GM12873 (cell line): ENCODE data around the gene NEK4.

ENCODE experiments used
- TF ChIP-seq, protein P1 (sequence below): IDR thresholded peaks from 2 replicates; pipeline ENCODE4 v1.5.1; 2012; ENCODE audit warnings: low read depth, mild to moderate bottlenecking, moderate library complexity, low read length, control low read depth; ENCODE audit not compliant: insufficient read depth; ENCODE audit errors: missing control alignments

The NEK4 gene

DNA sequence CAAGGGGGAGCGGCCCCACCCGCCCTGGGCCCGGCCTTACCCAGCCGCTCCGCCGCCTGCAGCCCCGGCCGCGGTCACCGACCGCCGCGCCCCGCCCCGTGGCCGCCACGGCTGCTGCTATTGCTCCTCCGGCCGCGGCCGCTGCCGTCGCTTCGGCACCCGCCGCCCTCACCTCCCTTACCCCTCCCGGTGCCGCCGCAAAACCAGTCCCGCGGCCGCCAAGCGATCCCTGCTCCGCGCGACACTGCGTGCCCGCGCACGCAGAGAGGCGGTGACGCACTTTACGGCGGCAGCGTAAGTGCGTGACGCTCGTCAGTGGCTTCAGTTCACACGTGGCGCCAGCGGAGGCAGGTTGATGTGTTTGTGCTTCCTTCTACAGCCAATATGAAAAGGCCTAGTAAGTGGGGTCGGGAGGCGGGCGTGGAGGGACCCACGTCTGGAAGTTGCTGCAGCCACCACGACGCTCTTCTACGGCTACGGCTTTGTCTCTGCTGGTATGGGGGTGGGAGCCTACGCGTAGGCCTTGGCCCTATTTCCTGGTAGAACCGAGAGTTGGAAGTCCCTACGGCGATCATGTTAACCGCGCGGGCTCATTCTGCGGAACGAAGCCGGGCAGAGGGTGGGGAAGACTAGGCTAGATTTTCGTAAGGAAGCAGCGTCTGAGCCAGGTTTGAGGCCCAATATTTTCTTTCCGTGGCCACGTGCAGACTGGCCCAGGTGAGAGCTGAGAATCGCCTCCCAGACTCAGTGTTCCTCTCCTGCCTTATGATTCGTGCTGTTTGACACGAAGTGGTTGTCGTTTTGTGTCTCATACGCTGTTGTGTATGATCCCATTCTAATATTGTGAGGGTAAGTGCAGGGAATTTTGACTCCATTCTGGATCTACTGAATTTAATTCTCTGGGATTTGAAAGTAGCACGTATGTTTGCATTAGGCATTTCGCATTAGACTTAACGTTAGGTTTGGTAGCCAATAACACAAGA lies 84.7 kb downstream of the NEK4 start, which contains the start of the genes GNL3 and PBRM1:
Gene GNL3 (plus strand): TSS at position 324 of the 983 bp plus-strand sequence. CDS start 61 bp downstream, at position 385.
Gene PBRM1 (minus strand): TSS at position 205 of the 983 bp plus-strand sequence.
- TF ChIP-seq, protein P1, sequence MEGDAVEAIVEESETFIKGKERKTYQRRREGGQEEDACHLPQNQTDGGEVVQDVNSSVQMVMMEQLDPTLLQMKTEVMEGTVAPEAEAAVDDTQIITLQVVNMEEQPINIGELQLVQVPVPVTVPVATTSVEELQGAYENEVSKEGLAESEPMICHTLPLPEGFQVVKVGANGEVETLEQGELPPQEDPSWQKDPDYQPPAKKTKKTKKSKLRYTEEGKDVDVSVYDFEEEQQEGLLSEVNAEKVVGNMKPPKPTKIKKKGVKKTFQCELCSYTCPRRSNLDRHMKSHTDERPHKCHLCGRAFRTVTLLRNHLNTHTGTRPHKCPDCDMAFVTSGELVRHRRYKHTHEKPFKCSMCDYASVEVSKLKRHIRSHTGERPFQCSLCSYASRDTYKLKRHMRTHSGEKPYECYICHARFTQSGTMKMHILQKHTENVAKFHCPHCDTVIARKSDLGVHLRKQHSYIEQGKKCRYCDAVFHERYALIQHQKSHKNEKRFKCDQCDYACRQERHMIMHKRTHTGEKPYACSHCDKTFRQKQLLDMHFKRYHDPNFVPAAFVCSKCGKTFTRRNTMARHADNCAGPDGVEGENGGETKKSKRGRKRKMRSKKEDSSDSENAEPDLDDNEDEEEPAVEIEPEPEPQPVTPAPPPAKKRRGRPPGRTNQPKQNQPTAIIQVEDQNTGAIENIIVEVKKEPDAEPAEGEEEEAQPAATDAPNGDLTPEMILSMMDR: no peak

DNA sequence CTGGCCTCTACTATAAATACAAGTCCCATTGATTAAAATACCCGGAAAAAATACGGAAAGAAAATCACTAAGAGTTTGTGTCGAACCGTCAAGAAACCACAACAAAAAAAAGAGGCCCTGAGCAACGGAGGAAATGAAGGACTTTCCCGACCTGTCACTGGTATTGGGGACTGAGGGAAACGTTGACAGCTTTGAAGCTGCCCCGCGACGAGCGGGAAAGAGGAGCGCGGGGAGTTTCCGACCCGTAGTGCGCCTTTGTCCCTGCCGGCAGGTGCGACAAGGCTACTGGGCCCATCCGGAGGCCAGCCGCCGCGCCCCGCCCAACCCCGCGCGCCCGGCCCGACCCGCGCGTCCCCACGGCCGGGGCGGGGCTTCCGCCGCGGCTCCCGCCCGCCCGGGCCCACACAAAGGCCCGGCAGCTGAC lies 85.4 kb downstream of the NEK4 start:
- TF ChIP-seq, protein P1: no peak

DNA sequence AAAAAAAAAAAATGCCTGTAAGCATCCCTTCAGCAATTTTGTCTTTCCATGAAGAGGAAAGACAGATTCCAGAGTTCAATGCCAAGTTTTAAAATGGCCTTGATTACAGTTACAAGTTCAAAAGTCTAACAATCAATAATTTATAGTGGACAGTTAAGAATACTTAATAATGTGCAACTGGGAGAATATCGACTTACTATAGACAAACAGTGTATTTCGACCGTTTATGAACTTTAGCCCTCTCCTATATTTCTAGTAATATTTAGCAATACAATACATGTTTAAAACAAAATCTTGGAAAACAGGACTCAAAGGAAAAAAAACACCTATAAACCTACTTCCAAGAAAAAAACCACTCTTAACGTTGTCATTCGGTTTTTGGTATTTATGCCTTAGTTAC lies 86.6 kb downstream of the NEK4 start:
- TF ChIP-seq, protein P1: no peak

DNA sequence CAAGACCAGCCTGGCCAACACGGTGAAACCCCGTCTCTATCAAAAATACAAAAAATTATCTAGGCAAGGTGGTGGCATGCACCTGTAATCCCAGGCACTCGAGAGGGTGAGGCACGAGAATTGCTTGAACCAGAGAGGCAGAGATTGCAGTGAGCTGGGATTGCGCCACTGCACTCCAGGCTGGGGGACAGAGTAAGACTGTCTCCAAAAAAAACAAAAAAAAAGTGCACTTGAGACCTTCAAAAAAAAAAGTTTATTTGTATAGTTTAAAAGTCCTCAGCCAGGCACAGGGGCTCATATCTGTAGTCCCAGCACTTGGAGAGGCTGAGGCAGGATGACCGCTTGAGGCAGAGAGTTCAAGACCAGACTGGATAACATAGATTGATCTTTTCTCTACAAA lies 87.1 kb downstream of the NEK4 start:
- TF ChIP-seq, protein P1: no peak

DNA sequence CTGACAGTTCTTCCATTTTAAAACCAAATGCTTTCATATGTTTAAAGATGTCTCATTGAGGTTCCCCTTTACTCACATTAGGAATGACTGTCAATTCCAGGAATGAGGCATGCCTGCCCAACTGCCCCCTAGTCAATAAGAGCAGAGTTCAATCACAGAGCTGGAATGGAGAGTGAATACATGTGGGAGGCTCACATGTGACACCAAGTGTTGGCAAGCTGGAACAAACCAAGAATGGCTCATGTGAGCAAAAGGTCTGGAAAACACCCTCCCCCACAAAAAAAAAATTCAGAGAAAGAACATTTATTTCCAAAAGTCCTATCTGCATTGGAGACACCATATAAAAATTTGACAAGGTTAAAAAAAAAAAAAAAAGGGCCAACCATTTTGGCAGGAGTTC lies 88.7 kb downstream of the NEK4 start:
- TF ChIP-seq, protein P1: peak; percentile 33

DNA sequence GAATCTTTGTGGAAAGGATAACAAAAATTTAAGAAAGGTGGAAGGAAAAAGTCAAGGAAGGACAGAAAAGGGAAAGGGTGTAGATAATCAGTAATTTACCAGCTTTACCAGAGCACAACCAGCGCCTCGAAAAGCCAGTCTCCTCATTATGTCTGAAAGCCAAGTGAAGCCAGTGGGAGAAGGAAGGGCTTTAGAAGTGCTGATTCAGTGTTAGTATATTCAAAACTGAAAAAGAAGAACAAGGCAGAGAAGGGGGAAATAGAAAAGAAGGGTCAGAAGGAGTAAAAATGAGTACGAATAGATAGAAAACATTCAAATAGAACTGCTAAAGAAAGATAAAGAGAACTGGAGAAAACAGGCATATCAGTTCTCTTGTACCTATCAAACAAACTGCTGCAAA lies 89.1 kb downstream of the NEK4 start:
- TF ChIP-seq, protein P1: no peak

DNA sequence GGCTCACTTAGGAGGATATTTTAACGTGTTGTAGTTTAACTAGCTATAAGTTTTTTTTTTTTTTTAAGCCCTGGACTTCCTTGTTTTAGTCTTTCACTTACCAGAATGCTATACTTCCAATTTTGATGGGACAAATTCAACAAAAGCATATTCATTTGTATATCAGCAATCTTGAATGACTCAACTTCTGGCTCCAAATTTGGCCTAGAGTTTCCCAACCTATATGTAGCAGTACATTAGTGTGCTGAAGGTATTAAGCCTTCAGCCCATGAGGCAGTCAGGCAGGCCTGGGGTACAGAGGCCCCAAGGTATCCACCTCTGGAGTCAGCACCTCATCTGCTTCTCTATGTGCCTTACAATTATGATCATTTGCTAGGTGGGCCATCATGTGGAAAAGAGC lies 90.9 kb downstream of the NEK4 start:
- TF ChIP-seq, protein P1: no peak
